Caco-2 (cell line): ENCODE measurements around the gene SHROOM3. TPM values are rescaled to one million over a fixed set of nuclear protein-coding genes. Genes with fewer than 3 reads are reported as not detected.

ENCODE experiments used
- BruUV-seq: library from RNA; stranded (reverse); fragments of 400-500 nt; replicated peaks from 2 replicates; lab custom pipeline; 2021; lab: Mats Ljungman, UMichigan
- CTCF ChIA-PET: fragments of 300-600 bp; sonication (Branson Sonifier 250); formaldehyde crosslinking; loops from one replicate; lab custom pipeline; 2022; ENCODE audit warnings: antibody characterized with exemption; lab: Charles Lee
- POLR2A ChIA-PET: fragments of 300-600 bp; sonication (Branson Sonifier 250); formaldehyde crosslinking; loops from one replicate; lab custom pipeline; 2022; ENCODE audit warnings: antibody characterized with exemption; lab: Charles Lee
- DNase-seq, 2 experiments: peaks; one replicate each; pipeline versions ENCODE4 v3.0.0 to v3.0.0-alpha.2; 2020 to 2022
- H3K27me3 ChIP-seq: replicated peaks from 2 replicates; pipeline ENCODE4 v1.6.0; 2011; ENCODE audit warnings: low read length; ENCODE audit not compliant: control insufficient read depth, insufficient read depth
- H3K36me3 ChIP-seq: 2 replicates; pipeline ENCODE4 v1.5.1; 2011; ENCODE audit warnings: low read length; ENCODE audit not compliant: control insufficient read depth, insufficient read depth
- H3K4me1 ChIP-seq: fragments of 250-450 bp; sonication (Bioruptor Pico); 2 replicates; pipeline ENCODE4 v1.5.1; 2020; ENCODE audit warnings: mild to moderate bottlenecking
- H3K4me3 ChIP-seq: 2 replicates; pipeline ENCODE4 v1.5.1; 2011; ENCODE audit warnings: low read depth, mild to moderate bottlenecking, control low read depth, low read length
- H3K9me3 ChIP-seq: fragments of 250-450 bp; sonication (Bioruptor Pico); 2 replicates; pipeline ENCODE4 v1.5.1; 2020; ENCODE audit warnings: mild to moderate bottlenecking, moderate library complexity
- H3K27ac Mint-ChIP-seq: one replicate; pipeline ENCODE4 v1.8.0; 2022; ENCODE audit warnings: mixed read lengths; ENCODE audit not compliant: unreplicated experiment
- H3K27me3 Mint-ChIP-seq: one replicate; pipeline ENCODE4 v1.8.0; 2022; ENCODE audit warnings: mixed read lengths; ENCODE audit not compliant: insufficient read depth, unreplicated experiment
- H3K36me3 Mint-ChIP-seq: one replicate; pipeline ENCODE4 v1.8.0; 2022; ENCODE audit warnings: mild to moderate bottlenecking, mixed read lengths; ENCODE audit not compliant: insufficient read depth, unreplicated experiment
- H3K4me1 Mint-ChIP-seq: one replicate; pipeline ENCODE4 v1.8.0; 2022; ENCODE audit warnings: low read depth, mixed read lengths; ENCODE audit not compliant: unreplicated experiment
- H3K4me3 Mint-ChIP-seq: one replicate; pipeline ENCODE4 v1.8.0; 2022; ENCODE audit warnings: mild to moderate bottlenecking, moderate library complexity, mixed read lengths; ENCODE audit not compliant: unreplicated experiment
- H3K9me3 Mint-ChIP-seq: one replicate; pipeline ENCODE4 v1.8.0; 2022; ENCODE audit warnings: mixed read lengths; ENCODE audit not compliant: unreplicated experiment
- intact Hi-C: fragments of 100-400 bp; cut with micrococcal nuclease; formaldehyde crosslinking; loops from one replicate; pipeline ENCODE4 v1.10.0; 2022; ENCODE audit not compliant: unreplicated experiment
- total RNA-seq: library from RNA; stranded (reverse); gene quantifications from 2 replicates; pipeline ENCODE4 v1.2.3, GENCODE V29; 2022
- TF ChIP-seq, protein P1 (sequence below), 2 experiments: fragments of 200-600 bp in 1 of 2; IDR thresholded peaks; 1 replicate in 1 of 2; 2 replicates in 1 of 2; pipeline versions ENCODE4 v1.5.1 to v1.8.0; 2011 to 2022; ENCODE audit warnings: antibody characterized with exemption in 1 of 2, control low read depth in 1 of 2, inconsistent platforms in 1 of 2, low read depth in 1 of 2, low read length in 1 of 2, mild to moderate bottlenecking in 1 of 2, moderate library complexity in 1 of 2; ENCODE audit not compliant: insufficient read depth in 1 of 2, severe bottlenecking in 1 of 2, unreplicated experiment in 1 of 2

SHROOM3 gene
- total RNA-seq, 1 experiment from 2014 or later: 16.3 TPM

DNA sequence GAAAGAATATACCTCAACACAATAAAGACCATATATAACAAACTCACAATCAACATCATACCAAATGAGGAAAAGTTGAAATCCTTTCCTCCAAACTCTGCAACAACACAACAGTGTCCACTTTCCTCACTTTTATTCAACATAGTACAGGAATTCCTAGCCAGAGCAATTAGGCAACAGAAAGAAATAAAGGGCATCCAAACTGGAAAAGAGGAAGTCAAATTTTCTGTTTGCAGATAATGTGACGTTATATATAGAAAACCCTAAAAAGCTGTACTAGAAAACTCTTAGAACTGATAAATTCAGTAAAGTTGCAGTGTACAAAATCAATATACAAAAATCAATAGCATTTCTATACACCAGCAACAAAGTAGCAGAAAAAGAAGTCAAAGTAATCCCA lies 355.3 kb downstream of the SHROOM3 start:
- CTCF ChIA-PET: no interaction called here
- Histone ChIP-seq H3K4me3 (no peak overlapping the region), H3K9me3 (no peaks in the 10 kb centered on the region), H3K4me1 (peaks cover 2% of the 10 kb centered on the region; the same call in 1 of the 2 replicates), H3K36me3 (no peaks in the 10 kb centered on the region; the same call in 1 of the 2 replicates), H3K27me3 (no peaks in the 10 kb centered on the region)
- intact Hi-C loops: no loop called here
- Mint-ChIP-seq H3K9me3 (no peaks in the 10 kb centered on the region), H3K27me3 (no peaks in the 10 kb centered on the region), H3K27ac (no peak overlapping the region), H3K36me3 (peaks cover 24% of the 10 kb centered on the region), H3K4me3 (no peak overlapping the region), H3K4me1 (peaks cover 8% of the 10 kb centered on the region)
- DNase-seq: no peak
- no TSS peak for BruUV-seq
- POLR2A ChIA-PET: no interaction called here
- TF ChIP-seq, protein P1, sequence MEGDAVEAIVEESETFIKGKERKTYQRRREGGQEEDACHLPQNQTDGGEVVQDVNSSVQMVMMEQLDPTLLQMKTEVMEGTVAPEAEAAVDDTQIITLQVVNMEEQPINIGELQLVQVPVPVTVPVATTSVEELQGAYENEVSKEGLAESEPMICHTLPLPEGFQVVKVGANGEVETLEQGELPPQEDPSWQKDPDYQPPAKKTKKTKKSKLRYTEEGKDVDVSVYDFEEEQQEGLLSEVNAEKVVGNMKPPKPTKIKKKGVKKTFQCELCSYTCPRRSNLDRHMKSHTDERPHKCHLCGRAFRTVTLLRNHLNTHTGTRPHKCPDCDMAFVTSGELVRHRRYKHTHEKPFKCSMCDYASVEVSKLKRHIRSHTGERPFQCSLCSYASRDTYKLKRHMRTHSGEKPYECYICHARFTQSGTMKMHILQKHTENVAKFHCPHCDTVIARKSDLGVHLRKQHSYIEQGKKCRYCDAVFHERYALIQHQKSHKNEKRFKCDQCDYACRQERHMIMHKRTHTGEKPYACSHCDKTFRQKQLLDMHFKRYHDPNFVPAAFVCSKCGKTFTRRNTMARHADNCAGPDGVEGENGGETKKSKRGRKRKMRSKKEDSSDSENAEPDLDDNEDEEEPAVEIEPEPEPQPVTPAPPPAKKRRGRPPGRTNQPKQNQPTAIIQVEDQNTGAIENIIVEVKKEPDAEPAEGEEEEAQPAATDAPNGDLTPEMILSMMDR (IDR thresholded peaks at IDR 0.05; ENCODE audit: insufficient read depth in 1 of 2, low read depth in 1 of 2, low read length in 1 of 2, severe bottlenecking in 1 of 2, unreplicated experiment in 1 of 2): no peak

DNA sequence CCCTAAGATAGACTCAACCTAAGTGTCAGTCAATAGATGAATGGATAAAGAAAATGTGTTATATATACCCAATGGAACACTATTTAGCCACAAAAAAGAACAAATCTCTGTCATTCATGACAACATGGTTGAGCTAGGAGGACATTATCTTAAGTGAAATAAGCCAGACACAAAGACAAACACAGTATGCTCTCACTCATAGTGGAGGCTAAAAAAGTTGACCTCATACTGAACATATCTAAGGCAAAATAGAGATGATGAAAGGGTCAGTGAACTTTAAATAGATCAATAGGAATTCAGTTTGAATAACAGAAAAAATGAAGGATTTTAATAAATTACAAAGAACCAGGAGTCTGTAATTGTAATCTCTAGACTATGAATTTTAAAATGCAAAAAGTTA lies 356.4 kb downstream of the SHROOM3 start:
- Mint-ChIP-seq H3K27ac (no peak overlapping the region), H3K36me3 (peaks cover 19% of the 10 kb centered on the region), H3K27me3 (no peaks in the 10 kb centered on the region), H3K9me3 (no peaks in the 10 kb centered on the region), H3K4me1 (peaks cover 8% of the 10 kb centered on the region), H3K4me3 (no peak overlapping the region)
- ChIA-PET POLR2A (no interaction called here), CTCF (no interaction called here)
- Histone ChIP-seq H3K36me3 (no peaks in the 10 kb centered on the region; the same call in 1 of the 2 replicates), H3K4me3 (no peak overlapping the region), H3K4me1 (peaks cover 5% of the 10 kb centered on the region; the same call in 1 of the 2 replicates), H3K27me3 (no peaks in the 10 kb centered on the region), H3K9me3 (no peaks in the 10 kb centered on the region)
- no peak for DNase-seq
- TF ChIP-seq, protein P1 (IDR thresholded peaks at IDR 0.05; ENCODE audit: insufficient read depth in 1 of 2, low read depth in 1 of 2, low read length in 1 of 2, severe bottlenecking in 1 of 2, unreplicated experiment in 1 of 2): no peak
- BruUV-seq: no TSS peak
- intact Hi-C loops: no loop called here

DNA sequence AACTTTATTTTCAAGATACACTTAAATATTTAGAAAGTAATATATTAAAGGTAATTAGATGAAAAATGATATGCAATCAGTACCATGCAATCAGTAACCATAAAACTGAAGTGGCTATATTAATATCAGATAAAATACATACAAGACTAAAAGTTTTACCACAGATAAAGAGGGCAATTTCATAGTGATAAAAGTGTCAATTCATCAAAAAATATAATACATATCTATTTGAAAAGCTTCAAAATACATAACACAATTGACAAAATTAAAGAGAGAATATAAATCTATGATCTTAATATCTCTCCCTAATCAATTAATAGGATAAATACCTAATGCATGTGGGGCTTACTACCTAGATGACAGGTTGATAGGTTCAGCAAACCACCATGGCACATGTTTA lies 357.4 kb downstream of the SHROOM3 start:
- no peak overlapping the region for H3K4me3 Mint-ChIP-seq
- no peaks in the 10 kb centered on the region for H3K9me3 ChIP-seq
- H3K27me3 ChIP-seq: no peaks in the 10 kb centered on the region
- peaks cover under 1% of the 10 kb centered on the region for H3K9me3 Mint-ChIP-seq
- peaks cover 8% of the 10 kb centered on the region for H3K4me1 Mint-ChIP-seq
- intact Hi-C loops: no loop called here
- H3K4me3 ChIP-seq: no peak overlapping the region
- no peaks in the 10 kb centered on the region for H3K27me3 Mint-ChIP-seq
- POLR2A ChIA-PET: no interaction called here
- no peaks in the 10 kb centered on the region for H3K36me3 ChIP-seq
- DNase-seq: no peak
- H3K36me3 Mint-ChIP-seq: peaks cover 10% of the 10 kb centered on the region
- BruUV-seq: no TSS peak
- H3K27ac Mint-ChIP-seq: no peak overlapping the region
- H3K4me1 ChIP-seq: peaks cover 5% of the 10 kb centered on the region; the same call in 1 of the 2 replicates
- TF ChIP-seq, protein P1 (IDR thresholded peaks at IDR 0.05; ENCODE audit: insufficient read depth in 1 of 2, low read depth in 1 of 2, low read length in 1 of 2, severe bottlenecking in 1 of 2, unreplicated experiment in 1 of 2): no peak
- CTCF ChIA-PET: no interaction called here
